NCI-H1105 treated with DMSO at 0.1 percent for 48 hours (cell line): ENCODE measurements around the gene ING3.
"Not testable (repeated sequence)": the region's sequence is repeated elsewhere in the genome, so short reads cannot be mapped to it uniquely, and the experiment has no call there.

ENCODE experiments used
- DNase-seq: peaks from one replicate; lab custom pipeline; 2025; lab: John Stamatoyannopoulos, UW

The ING3 gene

DNA sequence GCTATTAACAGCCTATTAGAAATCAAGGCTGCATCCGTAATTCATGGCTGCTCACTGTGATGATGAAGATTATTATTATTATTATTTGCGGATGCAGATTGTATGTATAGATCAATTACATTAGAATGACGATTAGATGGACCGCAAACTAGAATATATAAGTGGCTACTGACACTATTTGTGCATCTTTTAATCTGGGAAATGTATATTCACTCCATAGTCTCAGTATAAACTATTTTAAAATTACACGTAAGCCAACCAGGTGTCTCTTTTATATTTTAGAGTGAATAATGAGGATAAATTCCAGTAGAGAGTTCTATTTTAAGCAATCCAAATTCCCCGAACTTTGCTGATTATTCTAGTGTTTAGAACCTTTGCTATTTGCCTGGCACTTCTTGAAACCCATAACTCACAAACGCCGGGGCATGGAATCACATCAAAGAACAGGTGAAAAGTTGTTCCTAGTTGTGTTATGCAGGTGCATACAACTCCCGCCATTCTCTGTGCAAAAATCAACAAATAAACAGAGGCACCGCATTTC lies 509 bp upstream of the ING3 start:
- no peak for DNase-seq

DNA sequence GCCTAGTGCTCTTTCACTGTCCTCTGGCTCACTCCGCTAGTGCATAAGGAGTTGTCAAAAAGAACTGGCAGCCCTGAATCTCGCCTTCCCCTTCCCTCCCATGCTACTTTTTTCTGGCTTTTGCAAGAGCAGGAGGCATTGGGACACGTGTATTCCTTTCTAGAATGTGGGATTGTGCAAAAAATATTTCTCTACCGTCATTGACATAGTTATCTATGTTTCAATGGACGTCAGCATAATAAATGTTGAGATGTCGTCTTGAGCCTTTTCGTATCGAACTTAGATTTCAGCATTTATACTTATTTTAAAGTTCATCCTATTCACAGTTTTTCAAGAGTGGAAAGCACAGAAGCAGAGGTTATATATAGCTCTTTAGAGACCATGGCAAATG lies 727 bp downstream of the ING3 start:
- no peak for DNase-seq

DNA sequence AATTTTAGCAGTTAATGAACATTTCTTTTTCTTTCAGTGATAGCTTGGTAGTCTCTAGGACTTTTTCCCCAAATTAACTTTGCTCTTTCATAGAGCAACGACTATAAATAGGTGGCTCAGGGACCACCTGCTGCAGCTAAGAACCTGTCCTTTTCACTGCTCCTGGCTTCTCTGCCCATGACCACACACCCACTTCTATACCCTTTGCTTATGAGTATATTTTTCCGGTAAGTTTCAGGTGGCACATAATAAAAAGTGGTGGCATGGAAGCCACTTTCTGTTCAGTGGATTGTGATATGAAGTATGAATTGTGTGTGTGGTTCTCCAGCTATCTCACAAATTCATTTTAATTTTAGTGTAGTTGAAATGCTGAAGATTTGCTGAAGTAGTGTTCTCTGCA lies 1.2 kb downstream of the ING3 start:
- DNase-seq, result no peak

DNA sequence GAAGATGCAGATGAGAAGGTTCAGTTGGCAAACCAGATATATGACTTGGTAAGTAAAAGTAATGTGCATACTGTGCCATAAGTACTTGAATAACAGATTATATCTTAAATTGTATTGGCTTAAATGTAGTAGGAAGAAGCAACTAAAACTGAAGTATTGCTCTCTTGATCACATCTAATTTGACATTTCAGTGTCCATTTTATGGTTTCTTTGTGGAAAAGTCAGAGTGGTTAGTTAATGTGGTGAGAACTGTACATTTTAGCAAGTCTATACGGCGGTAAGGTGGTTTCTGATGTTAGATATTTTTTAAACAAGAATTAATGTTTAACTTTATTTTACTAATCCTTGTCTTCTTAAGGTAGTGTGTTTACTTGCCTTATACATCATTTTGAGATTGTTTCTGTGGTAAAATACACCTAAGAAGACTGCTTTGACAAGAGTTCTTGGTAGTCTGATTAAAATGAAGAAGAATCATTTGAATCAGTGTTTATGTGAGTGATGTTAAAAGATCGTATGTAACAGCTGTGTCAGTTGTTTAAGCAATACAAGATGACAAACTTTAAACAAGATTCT lies 5.1 kb downstream of the ING3 start:
- DNase-seq, result no peak

DNA sequence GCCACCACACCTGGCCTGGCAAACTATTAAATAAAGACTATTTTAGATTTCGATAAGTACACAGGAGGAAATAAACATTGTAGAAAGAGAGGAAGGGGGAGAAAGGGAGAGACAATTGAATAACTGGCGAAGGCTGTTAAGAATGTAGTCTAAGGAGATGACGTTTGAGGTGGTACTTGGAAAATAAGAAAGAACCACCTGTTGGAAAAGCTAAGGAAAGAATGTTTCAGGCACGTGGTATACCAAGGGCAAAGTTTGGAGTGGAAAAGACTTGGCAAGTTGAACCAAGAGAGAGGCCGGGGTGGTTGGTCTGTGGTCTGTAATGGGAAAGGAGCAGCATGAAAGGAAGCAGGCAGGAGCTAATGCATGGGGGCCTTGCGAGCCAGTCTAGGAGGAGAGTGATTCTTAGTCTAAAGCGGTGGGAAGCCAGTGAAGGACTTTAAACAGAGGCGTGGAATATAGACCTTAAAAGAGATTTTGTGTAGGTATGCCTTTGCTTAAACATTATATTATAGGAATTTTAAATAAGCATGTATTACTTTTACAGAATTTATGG lies 9.4 kb downstream of the ING3 start:
- no peak for DNase-seq

DNA sequence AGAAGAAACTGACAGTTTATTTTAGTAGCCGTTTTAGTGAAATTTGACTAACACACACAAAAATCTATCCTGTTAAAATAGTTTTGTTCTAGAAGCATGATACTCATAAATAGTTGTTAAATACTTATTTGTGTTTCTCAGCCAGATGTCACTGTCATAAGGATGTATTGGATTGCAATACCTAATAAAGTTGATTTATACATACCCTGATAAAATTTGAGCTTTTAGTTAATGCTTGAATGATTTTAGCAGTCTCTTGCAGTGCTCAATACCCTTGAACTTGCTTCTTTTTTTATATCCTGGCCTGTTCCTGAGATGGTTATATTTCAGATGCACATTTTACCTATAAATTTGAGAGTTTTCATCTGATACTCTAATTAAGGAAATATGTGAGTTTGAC lies 10.1 kb downstream of the ING3 start:
- no peak for DNase-seq

DNA sequence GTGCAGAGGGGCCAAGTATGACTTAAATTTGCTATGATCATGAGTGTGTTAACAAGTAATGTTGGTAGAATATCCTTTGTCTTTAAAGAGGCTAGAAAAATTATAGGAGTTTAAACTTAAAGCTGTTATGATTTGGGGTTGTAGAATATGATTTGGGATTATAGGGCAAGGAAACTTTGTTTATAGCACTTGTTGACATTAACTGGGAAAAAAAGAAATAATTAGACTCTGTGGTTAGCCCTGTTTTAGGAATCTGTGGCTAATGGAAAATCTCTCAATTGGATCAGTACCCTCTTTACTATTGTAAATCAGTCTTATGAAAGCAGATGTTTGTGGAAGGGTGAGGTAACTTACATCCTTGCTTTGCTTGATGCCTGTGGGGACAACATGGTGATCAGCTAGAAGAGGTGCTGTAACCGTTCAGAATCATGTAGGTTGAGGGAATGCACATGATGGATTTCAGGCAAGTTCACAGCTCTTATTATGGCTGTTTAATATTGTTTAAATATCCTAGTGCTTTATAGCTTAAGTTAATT lies 11.1 kb downstream of the ING3 start:
- no peak for DNase-seq

DNA sequence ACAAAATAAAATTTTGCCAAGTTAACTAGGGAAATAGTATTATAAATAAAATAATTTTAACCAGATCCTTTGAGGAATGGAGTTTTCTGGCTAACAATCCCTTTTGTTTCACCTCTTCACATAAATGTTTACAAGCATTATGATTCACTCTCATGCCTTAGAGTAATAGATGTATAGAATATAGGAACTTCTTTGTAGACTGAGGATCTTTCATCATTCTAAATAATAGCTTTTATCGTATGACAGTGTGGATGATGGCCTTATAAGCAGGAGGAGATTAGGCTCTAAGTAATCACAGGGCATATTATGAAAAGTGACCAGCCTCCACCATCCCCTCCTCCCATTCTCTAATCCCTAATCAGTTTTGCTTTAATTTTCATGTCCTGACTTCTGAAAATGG lies 13.5 kb downstream of the ING3 start:
- DNase-seq, result no peak

DNA sequence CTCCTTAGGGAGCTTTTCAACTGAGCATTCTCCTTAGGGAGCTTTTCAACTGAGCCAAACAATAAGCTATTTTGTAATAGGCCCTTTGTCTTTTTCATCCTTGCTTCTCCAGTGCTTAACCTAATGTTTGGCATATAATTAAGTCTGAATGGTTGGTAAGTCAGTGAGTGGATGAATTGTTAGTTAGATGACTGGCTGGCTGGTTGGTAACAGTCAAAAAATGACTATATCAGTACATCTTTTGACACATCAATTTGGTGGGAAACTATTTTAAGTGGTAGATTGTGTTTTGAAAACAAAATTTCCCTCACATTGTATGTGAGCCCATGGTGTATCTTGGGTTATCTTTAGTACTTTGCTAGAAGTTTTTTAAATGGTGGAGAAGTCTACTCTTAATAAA lies 16.4 kb downstream of the ING3 start:
- DNase-seq, result peak; percentile 36

DNA sequence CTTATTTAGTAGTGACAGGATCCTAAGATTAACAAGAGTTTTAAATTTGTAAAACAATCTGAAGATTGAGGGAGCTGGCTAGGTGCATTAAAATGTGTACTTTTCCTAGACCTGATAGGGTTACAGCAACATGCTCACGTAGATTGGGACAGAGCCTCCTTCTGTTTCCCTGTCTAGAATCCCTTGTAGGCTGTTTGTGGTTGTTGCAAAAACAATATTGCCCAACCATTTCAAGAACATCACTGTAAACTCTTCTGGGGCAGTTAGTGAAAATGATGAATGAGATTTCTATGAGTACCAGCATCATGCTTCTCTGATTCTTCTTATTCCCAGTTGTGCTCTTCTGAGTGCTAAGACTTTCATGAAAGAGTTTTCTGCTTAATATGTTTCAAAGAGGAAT lies 23.3 kb downstream of the ING3 start:
- no peak for DNase-seq

DNA sequence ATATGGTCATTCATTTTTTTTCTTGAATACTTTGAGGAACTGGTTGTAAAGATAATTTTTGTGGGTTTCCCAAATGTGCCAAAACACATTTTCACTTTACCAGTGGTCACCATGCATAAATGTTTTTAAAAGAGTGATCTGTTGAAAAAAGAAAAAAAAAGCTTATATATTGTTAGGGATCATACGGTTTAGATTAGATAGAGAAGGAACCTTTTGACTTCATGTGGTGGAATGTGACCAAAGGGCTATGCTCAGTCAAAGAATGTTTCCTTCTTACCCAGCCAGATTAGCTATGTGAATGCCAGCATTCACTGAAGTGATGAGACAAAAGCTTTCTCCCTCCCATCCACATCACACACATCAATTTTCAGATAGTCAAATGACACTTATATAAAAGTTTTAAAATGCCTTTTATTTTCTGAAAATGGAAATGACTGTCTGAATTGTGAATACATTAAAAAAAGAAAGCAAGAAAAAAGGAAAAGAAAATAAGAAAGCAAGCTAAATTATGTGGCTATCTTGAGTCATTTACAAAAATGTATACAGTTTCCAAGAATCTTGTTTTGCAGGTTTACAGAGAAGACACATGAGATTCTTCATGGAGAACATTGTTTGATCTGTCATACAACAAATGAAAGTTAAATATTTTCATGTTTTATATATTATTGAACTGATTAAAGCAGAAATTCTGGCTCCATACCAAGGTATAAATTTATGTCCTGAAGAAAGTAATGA lies 29.4 kb downstream of the ING3 start:
- no peak for DNase-seq

DNA sequence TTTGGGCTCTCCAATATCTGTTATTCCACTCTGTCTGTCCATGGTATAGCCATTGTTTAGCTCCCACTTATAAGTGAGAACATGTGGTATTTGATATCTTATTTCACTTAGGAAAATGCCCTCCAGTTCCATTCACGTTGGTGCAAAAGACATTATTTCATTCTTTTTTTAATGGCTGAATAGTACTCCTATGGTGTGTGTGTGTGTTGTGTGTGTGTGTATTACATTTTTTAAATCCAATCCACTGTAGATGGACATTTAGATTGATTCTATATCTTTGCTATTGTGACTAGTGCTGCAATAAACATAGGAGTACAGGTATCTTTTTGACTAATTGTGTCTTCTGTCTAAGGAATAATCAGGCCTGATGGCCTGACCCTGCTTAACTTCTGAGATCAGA lies 30.5 kb downstream of the ING3 start:
- DNase-seq, result no peak

DNA sequence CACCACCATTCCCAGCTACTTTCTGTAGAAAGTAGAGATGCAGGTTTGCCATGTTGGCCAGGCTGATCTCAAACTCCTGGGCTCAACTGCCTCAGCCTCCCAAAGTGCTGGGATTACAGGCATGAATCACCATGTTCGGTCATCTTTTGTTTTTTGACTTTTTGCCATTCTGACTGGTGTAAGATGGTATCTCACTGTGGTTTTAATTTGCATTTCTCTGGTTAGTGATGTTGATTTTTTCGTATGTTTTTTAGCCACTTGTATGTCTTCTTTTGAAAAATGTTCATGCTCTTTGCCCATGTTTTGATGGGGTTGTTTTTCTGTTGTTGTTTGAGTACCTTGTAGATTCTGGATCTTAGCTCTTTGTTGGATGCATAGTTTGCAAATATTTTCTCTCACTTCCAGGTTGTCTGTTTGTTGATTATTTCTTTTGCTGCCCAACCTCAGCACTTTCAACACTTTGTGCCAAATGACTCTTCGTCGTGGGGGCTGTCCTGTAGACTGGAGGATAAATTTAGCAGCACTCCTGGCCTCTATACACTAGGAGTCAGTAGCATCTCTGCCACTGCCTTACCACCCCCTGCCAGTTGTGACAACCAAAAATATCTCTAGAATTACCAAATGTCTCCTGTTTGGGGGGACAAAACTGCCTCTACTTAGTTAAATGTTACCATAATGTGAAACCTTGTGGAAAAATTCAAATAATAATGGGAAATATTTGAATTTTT lies 31.5 kb downstream of the ING3 start:
- DNase-seq, result no peak

DNA sequence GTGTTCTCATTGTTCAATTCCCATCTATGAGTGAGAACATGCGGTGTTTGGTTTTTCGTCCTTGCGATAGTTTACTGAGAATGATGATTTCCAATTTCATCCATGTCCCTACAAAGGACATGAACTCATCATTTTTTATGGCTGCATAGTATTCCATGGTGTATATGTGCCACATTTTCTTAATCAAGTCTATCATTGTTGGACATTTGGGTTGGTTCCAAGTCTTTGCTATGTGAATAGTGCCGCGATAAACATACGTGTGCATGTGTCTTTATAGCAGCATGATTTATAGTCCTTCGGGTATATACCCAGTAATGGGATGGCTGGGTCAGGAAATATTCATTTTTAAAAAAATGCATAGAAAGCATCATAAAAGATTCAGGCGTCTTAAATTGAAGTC lies 33.0 kb downstream of the ING3 start:
- DNase-seq, result not testable (repeated sequence)

DNA sequence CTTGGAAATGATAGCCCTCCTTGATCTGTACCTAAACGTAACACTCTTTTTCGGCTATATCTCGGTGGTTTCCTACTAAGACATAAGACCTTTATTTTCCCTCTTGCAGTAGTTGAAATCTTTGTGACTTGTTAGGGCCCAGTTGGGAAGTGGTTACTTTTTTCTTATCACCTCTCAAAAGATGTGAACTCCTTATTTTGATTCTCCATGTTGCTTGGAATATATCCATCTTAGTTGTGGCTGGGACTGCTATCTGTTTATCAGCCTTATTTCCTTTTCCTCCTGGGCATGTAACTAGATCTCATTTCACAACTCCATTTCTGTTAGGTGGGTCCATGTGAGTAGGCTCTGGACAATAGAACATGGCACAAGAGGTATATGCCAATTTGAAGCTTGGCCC lies 33.8 kb downstream of the ING3 start:
- no peak for DNase-seq

DNA sequence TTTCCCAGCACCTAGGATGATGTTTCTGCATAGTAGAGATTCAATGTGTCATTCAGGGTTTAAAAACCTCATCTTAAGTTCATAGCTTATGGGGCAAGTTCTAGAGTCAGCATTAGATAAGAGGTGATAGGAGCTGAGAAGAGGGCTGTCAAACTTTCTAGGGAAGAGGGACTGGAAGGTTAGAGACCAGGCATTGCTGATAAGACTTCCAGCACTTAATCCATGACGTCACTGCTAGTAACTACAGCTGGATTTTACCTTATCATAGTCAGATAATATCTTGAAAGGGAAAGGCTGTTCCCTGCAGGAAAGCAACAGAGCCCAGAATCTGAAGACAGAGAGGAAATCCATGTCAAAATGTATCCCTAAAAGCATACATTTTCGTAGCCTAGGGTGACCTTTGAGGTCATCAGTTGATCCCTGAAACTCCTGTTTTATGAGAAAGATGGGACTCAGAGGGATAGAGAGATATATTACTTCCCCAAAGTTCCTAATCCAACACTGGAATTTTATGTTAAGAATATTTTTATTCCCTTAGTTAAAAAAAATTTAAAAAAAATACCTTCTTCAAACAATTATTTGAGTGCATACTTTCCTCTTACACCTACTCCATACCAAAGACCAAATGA lies 34.7 kb downstream of the ING3 start:
- no peak for DNase-seq

DNA sequence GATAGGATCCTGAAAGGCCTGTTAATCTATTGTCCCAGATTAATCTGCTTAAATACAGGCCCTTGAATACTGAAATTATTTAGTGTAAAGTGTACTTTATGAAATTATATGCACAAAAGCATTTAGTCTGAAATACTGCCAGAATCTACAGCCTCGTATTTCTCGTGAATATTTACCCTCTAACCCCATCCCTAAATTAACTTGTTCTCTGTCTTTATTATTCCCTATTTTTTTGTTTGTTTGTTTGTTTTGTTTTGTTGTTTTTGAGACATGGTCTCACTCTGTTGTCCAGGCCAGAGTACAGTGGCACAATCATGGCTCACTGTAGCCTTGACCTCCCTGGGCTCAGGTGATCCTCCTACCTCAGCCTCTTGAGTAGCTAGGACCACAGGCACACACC lies 35.3 kb downstream of the ING3 start:
- DNase-seq, result no peak

DNA sequence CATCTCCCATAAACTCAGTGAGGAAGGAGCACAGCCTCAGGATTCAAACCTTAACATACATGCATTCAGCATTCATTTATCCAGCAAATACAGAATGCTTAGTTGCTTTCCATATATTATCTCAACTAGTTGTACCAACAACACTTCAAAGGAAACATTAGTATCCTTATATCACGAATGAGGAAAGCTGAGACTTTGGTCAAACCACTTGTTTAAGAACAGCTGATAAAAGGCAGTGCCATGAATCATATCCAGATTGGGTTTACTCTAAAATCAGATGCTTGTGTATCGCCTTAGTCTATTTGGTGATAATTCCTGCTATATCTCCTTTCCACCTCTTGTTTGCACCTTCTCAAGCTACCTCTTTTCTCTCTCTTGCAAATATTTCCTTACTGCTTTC lies 36.1 kb downstream of the ING3 start:
- no peak for DNase-seq

DNA sequence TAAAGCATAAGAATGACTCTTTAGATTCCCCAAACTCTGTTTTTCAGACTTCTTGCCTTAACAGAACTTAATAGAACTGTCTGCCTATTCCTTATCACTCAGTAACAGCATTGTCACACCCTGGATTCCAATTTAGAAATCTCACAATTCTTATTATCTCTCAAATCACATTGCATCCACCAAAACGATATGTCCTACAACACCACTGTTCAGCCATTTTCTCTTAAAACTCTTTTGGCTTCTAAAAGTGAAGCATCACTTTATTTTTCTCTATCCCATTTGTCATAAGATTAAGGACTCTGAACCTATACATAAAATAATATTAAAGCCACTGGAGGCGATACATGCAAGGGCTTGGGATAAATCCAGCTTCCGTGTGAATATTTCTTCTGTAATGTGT lies 36.7 kb downstream of the ING3 start:
- DNase-seq, result no peak

DNA sequence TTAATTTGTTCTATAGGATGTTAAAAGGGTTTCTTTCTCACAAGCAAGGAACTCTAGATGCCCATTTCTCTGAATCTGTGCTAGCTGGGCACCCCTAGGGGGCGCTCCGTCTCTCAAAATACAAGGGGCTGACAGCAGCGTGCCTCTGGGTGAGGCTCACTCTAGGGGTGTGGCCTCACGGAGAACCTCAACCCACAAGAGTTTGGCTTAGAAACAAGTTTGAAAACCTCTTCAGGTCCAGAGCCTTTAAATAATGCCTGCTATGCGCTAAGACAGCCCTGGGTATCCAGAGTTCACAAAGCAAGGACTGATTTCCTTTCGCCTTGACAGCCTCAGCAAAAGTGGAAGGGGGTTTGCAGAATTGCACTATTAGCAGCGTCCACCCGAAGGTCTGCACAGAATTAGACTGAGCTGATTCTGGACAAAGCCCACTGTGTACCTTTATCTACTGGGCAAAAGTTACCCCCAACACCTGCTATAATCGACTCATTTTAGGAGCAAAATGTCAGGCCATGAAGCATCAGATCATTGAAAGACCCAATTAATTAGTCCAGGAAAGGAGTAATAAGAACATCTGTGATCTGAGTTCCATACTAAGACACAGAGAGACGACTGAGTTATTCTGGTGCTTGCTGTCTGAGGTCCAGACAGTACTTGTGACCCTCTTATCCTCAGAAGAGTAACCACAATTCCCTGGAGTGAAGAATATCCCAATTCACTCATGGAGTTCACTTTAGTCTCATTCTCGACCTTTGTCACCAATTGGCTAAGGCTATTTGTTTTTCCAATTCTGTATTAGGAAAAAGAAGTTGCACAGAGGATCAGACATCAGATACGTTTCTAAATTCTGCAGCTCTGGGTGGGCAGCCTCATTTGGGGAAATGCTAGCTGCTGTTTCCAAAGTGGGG lies 37.4 kb downstream of the ING3 start:
- DNase-seq, result peak; percentile 79

DNA sequence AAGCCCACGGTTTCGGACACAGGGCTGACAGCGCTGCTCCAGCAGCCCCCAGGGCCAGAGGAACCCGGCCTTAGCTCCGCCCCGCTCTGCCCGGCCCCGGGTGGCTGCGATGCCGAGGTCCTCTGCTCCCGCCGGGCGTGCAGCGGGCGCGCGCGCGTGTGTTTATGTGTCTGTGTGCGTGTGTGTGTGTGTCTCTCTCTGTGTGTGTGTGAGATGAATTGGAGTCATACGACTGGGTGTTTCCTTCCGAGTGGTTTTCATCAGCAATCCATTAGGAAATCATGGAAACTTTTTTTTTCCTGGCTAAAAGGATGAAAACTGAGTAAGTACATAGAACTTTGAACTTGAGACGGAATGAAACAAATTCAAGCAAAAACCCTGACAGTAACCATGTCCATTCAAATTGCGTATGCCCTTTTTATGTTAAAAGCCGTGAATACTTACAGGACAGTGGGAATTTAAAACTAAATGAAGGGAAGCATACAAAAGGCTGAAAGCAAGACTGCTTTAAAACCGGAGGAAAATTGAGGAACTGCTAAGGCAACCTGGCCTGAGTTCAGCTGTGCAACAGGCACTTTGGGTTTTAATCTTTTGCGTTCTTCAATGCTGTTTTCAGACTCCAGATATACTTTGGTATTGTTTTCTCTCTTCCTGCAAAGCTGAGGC lies 38.1 kb downstream of the ING3 start, which contains the start of gene CPED1:
CPED1 (plus strand) TSS at position 121 of the 666 bp plus-strand sequence. CDS start 911 bp downstream, outside the sequence.
- peak; percentile 41 for DNase-seq
